ENCODE measurements around the gene CES2. TPM values are rescaled to one million over a fixed set of nuclear protein-coding genes. Genes with fewer than 3 reads are reported as not detected.

CES2 gene, protein sequence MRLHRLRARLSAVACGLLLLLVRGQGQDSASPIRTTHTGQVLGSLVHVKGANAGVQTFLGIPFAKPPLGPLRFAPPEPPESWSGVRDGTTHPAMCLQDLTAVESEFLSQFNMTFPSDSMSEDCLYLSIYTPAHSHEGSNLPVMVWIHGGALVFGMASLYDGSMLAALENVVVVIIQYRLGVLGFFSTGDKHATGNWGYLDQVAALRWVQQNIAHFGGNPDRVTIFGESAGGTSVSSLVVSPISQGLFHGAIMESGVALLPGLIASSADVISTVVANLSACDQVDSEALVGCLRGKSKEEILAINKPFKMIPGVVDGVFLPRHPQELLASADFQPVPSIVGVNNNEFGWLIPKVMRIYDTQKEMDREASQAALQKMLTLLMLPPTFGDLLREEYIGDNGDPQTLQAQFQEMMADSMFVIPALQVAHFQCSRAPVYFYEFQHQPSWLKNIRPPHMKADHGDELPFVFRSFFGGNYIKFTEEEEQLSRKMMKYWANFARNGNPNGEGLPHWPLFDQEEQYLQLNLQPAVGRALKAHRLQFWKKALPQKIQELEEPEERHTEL
- 10 to 100 TPM; 25.5 to 51.9 (median 42.2) TPM for total RNA-seq
- 10 to 100 TPM; 29.4 to 38.9 TPM for polyA plus RNA-seq
- long read RNA-seq, donor 1, transcript CES2-201 (12 exons, 3,927 nt), result major isoform, 114 of 272 reads
- long read RNA-seq, donor 1, transcript CES2-211 (12 exons, 3,391 nt), result minor isoform, 24 of 272 reads
- long read RNA-seq, donor 1, transcript CES2-202 (12 exons, 3,868 nt), result minor isoform, 11 of 272 reads
- long read RNA-seq, donor 1, partial matches to known transcripts, result 37 of 272 reads
- long read RNA-seq, donor 1, other reads (novel, unspliced or antisense), result 85 of 272 reads
- long read RNA-seq, donor 2, partial matches to known transcripts, result 0 of 3 reads
- long read RNA-seq, donor 2, other reads (novel, unspliced or antisense), result 0 of 3 reads
- long read RNA-seq, donor 3, transcript CES2-201 (12 exons, 3,927 nt), result major isoform, 68 of 133 reads
- long read RNA-seq, donor 3, transcript CES2-202 (12 exons, 3,868 nt), result minor isoform, 9 of 133 reads
- long read RNA-seq, donor 3, transcript CES2-211 (12 exons, 3,391 nt), result minor isoform, 19 of 133 reads
- long read RNA-seq, donor 3, partial matches to known transcripts, result 12 of 133 reads
- long read RNA-seq, donor 3, other reads (novel, unspliced or antisense), result 25 of 133 reads

DNA sequence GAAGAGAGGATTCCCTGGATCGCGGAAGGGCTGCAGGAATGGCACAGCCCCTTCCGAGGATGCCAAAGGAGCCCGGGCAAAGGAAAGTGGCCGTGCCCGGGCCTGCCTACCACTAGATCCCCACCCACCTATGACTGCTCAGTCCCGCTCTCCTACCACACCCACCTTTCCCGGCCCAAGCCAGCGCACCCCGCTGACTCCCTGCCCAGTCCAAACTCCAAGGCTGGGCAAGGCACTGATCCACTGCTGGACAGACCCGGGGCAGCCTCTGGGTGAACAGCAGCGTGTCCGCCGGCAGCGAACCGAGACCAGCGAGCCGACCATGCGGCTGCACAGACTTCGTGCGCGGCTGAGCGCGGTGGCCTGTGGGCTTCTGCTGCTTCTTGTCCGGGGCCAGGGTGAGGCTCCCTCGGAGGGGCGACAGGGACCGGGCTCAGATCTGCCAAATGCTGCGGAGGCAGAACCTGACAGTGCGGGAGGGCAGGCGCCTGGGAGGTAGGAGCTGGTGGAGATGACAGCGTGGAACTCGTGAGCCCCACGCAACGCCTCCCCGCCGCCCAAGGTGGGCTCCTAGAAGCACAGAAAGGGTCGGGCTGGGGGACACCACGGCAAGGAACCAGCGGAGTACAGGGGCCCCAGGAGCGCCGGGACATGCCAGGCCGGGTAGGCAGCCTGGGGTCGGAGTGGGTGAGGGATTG lies at the start of gene CES2:
CES2 (plus strand) TSS at position 203 of the 698 bp plus-strand sequence; CDS start at position 323, 120 bp downstream.
- WGBS, 3 donors, result 8 to 13% (median 12%) methylated on average over 44 of the region's 44 CpGs

DNA sequence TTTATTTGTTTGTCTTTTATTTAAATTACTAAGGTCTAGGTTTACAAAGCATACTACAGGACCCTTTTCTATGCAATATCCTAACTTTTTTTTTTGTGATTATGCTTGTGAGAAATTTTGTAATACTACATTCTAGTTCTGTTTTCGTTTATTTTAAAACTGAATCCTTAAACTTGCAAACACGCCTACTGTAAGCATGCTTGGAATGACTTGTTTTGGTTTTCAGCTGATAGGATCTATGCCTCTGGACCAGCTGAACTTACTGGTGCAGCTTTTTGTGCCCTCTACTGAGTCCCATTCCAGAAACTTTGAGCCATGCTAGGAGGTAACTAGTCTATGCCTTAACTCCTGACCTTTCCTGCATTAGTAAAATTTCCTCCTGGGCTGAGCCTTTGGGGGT lies 49.0 kb upstream of the CES2 start:
- no peak overlapping the region for H3K27ac ChIP-seq
- DNase-seq, result no peak
- TF ChIP-seq, protein P1, sequence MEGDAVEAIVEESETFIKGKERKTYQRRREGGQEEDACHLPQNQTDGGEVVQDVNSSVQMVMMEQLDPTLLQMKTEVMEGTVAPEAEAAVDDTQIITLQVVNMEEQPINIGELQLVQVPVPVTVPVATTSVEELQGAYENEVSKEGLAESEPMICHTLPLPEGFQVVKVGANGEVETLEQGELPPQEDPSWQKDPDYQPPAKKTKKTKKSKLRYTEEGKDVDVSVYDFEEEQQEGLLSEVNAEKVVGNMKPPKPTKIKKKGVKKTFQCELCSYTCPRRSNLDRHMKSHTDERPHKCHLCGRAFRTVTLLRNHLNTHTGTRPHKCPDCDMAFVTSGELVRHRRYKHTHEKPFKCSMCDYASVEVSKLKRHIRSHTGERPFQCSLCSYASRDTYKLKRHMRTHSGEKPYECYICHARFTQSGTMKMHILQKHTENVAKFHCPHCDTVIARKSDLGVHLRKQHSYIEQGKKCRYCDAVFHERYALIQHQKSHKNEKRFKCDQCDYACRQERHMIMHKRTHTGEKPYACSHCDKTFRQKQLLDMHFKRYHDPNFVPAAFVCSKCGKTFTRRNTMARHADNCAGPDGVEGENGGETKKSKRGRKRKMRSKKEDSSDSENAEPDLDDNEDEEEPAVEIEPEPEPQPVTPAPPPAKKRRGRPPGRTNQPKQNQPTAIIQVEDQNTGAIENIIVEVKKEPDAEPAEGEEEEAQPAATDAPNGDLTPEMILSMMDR (IDR thresholded peaks at IDR 0.05), result no peak
- TF ChIP-seq POLR2A (IDR thresholded peaks at IDR 0.05) (no peak), EP300 (IDR thresholded peaks at IDR 0.05) (no peak)
- H3K27me3 ChIP-seq, result no peaks in the 10 kb centered on the region
- H3K9me3 ChIP-seq, result no peaks in the 10 kb centered on the region
- H3K36me3 ChIP-seq, result no peaks in the 10 kb centered on the region
- H3K4me3 ChIP-seq, result no peak overlapping the region
- 8 to 29% (median 12%) methylated on average over 2 of the region's 2 CpGs for WGBS, 3 donors
- intact Hi-C loops (cut with DNase I), result no loop called here
- peaks cover 3% of the 10 kb centered on the region for H3K4me1 ChIP-seq (ENCODE audit: insufficient read depth)

More for the DNA sequence above, at the start of gene CES2:
- intact Hi-C loops (cut with DNase I), result loop anchor here in 1 of 4 donors (10.0 kb wide), 2 partner anchors 59 to 529 kb away; no protein-coding TSS in a partner anchor
- H3K27ac ChIP-seq, result peak within 1 kb of the TSS; percentile 43 to 87
- DNase-seq, result peak in 2 of 5 donors; percentile 49 to 60
- H3K9me3 ChIP-seq, result no peaks in the 10 kb centered on the region
- no peaks in the 10 kb centered on the region for H3K36me3 ChIP-seq
- H3K4me1 ChIP-seq (ENCODE audit: insufficient read depth), result peaks cover 14% of the 10 kb centered on the region
- H3K27me3 ChIP-seq, result no peaks in the 10 kb centered on the region
- H3K4me3 ChIP-seq, result peak within 1 kb of the TSS; percentile 99
- TF ChIP-seq, protein P1 (IDR thresholded peaks at IDR 0.05), result no peak

DNA sequence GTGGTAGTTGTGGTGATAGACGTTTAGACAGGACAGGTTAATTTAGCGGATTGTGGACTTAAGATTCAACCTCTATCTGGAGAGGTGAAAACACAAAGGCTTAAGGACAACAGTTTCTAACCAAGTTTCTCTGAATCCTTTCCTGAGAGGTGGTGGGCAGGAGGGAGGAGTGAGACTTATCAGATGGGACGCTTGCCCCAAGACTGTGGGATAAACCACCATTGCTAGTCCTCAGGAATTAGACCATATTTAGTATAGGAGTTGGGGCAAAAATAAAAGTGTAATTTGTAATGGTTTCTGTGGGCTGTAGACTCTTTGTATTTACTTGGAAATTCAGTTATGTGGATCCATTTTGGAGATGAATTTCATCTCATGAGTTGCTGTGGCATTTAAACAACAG lies 48.4 kb upstream of the CES2 start:
- Histone ChIP-seq H3K27me3 (no peaks in the 10 kb centered on the region), H3K4me3 (no peak overlapping the region), H3K36me3 (no peaks in the 10 kb centered on the region), H3K27ac (no peak overlapping the region), H3K9me3 (no peaks in the 10 kb centered on the region), H3K4me1 (ENCODE audit: insufficient read depth) (peaks cover 3% of the 10 kb centered on the region)
- no peak for DNase-seq
- intact Hi-C loops (cut with DNase I), result no loop called here
- WGBS, 3 donors, result 54 to 69% (median 57%) methylated on average over 3 of the region's 3 CpGs
- TF ChIP-seq POLR2A (IDR thresholded peaks at IDR 0.05) (no peak), EP300 (IDR thresholded peaks at IDR 0.05) (no peak)
- TF ChIP-seq, protein P1 (IDR thresholded peaks at IDR 0.05), result no peak

All from ovary (tissue), 10 donors.